GM23338 (cell line): ENCODE measurements around the gene RPS6KA5. TPM values are rescaled to one million over a fixed set of nuclear protein-coding genes. Genes with fewer than 3 reads are reported as not detected.

Experiments used
- ATAC-seq: fragments of 200-7000 bp; cut with Tn5 transposase; 3 replicates; pipeline ENCODE4 v1.9.1; 2020
- DNase-seq: peaks from one replicate; pipeline ENCODE4 v3.0.0-alpha.2; 2015; ENCODE audit warnings: low spot score
- H2AFZ ChIP-seq: fragments of 200-600 bp; sonication (generic); 2 replicates; pipeline ENCODE4 v1.8.0; 2016; ENCODE audit warnings: antibody characterized with exemption, mild to moderate bottlenecking, moderate library complexity
- H3F3A ChIP-seq: fragments of 200-600 bp; sonication (generic); replicated peaks from 2 replicates; pipeline ENCODE4 v1.8.0; 2017; ENCODE audit warnings: antibody characterized with exemption, mixed run types, low read depth
- H3K27ac ChIP-seq: fragments of 200-600 bp; sonication (generic); 2 replicates; pipeline ENCODE4 v1.6.1; 2016; ENCODE audit warnings: low read depth
- H3K27me3 ChIP-seq: fragments of 200-600 bp; sonication (generic); 2 replicates; pipeline ENCODE4 v1.8.0; 2016; ENCODE audit warnings: mild to moderate bottlenecking, mixed run types, moderate library complexity; ENCODE audit not compliant: insufficient read depth
- H3K36me3 ChIP-seq: fragments of 200-600 bp; sonication (generic); 2 replicates; pipeline ENCODE4 v1.8.0; 2016; ENCODE audit warnings: mild to moderate bottlenecking; ENCODE audit not compliant: insufficient read depth
- H3K4me1 ChIP-seq: fragments of 200-600 bp; sonication (generic); 2 replicates; pipeline ENCODE4 v1.8.0; 2016; ENCODE audit warnings: mild to moderate bottlenecking, moderate library complexity; ENCODE audit not compliant: insufficient read depth
- H3K4me2 ChIP-seq: fragments of 200-600 bp; sonication (generic); 2 replicates; pipeline ENCODE4 v1.7.1; 2017; ENCODE audit warnings: mixed run types
- H3K4me3 ChIP-seq: fragments of 200-600 bp; sonication (generic); 2 replicates; pipeline ENCODE4 v1.6.1; 2016; ENCODE audit warnings: mixed run types
- H3K79me2 ChIP-seq: fragments of 200-600 bp; sonication (generic); replicated peaks from 2 replicates; pipeline ENCODE4 v1.8.0; 2017; ENCODE audit warnings: mild to moderate bottlenecking; ENCODE audit not compliant: insufficient read depth
- H3K9me2 ChIP-seq: fragments of 200-600 bp; sonication (generic); 2 replicates; pipeline ENCODE4 v1.8.0; 2017; ENCODE audit not compliant: insufficient read depth
- H4K20me1 ChIP-seq: fragments of 200-600 bp; sonication (generic); replicated peaks from 2 replicates; pipeline ENCODE4 v1.8.0; 2017; ENCODE audit warnings: mild to moderate bottlenecking; ENCODE audit not compliant: insufficient read depth
- H3K27ac Mint-ChIP-seq: 2 replicates; pipeline ENCODE4 v1.8.0; 2020; ENCODE audit warnings: inconsistent platforms, mild to moderate bottlenecking, moderate library complexity, mixed read lengths
- H3K27me3 Mint-ChIP-seq: 3 replicates; pipeline ENCODE4 v1.8.0; 2022; ENCODE audit warnings: low read depth, mild to moderate bottlenecking, moderate library complexity, mixed read lengths, inconsistent platforms; ENCODE audit not compliant: insufficient read depth, poor library complexity
- H3K36me3 Mint-ChIP-seq: 3 replicates; pipeline ENCODE4 v1.8.0; 2021; ENCODE audit warnings: low read depth, mild to moderate bottlenecking, inconsistent platforms, moderate library complexity, mixed read lengths
- H3K4me1 Mint-ChIP-seq: 3 replicates; pipeline ENCODE4 v1.8.0; 2020; ENCODE audit warnings: mild to moderate bottlenecking, inconsistent platforms, mixed read lengths
- H3K4me3 Mint-ChIP-seq: 3 replicates; pipeline ENCODE4 v1.8.0; 2021; ENCODE audit warnings: moderate library complexity, mild to moderate bottlenecking, inconsistent platforms, mixed read lengths
- H3K9me3 Mint-ChIP-seq: 3 replicates; pipeline ENCODE4 v1.8.0; 2020; ENCODE audit warnings: moderate library complexity, mild to moderate bottlenecking, inconsistent platforms, mixed read lengths
- CREB1 ChIP-seq: fragments of 250-450 bp; sonication (Bioruptor Pico); IDR thresholded peaks from 2 replicates; pipeline ENCODE4 v1.5.0; 2020; ENCODE audit warnings: low read depth, mild to moderate bottlenecking, moderate library complexity
- CTCF ChIP-seq, 2 experiments: fragments of 200-600 bp in 1 of 2; sonication (generic) in 1 of 2; conservative IDR thresholded peaks; 2 replicates each; pipeline versions ENCODE4 v1.5.1 to v1.6.1; 2016 to 2017; ENCODE audit warnings: antibody characterized with exemption in 2 of 2, low read depth in 2 of 2, mild to moderate bottlenecking in 2 of 2, moderate library complexity in 1 of 2
- ETS1 ChIP-seq: IDR thresholded peaks from 2 replicates; pipeline ENCODE4 v1.6.1; 2016; ENCODE audit warnings: antibody characterized with exemption
- EZH2 ChIP-seq: fragments of 200-600 bp; sonication (generic); IDR thresholded peaks from one replicate; pipeline ENCODE4 v1.8.0; 2017; ENCODE audit warnings: antibody characterized with exemption, mild to moderate bottlenecking, low read depth; ENCODE audit not compliant: unreplicated experiment
- EZH2phosphoT487 ChIP-seq: fragments of 200-600 bp; sonication (generic); IDR thresholded peaks from one replicate; pipeline ENCODE4 v1.8.1; 2018; ENCODE audit warnings: antibody characterized with exemption; ENCODE audit not compliant: unreplicated experiment
- JUNB ChIP-seq: IDR thresholded peaks from one replicate; pipeline ENCODE4 v1.6.1; 2016; ENCODE audit warnings: antibody characterized with exemption; ENCODE audit not compliant: unreplicated experiment
- NANOG ChIP-seq: IDR thresholded peaks from 2 replicates; pipeline ENCODE4 v1.6.1; 2016; ENCODE audit warnings: antibody characterized with exemption, borderline replicate concordance
- POLR2AphosphoS5 ChIP-seq: IDR thresholded peaks from 2 replicates; pipeline ENCODE4 v1.6.1; 2016; ENCODE audit warnings: antibody characterized with exemption, low read depth
- STAT1 ChIP-seq: IDR thresholded peaks from one replicate; pipeline ENCODE4 v1.6.1; 2016; ENCODE audit warnings: antibody characterized with exemption; ENCODE audit not compliant: unreplicated experiment
- ZNF114 ChIP-seq: fragments of 250-450 bp; sonication (Bioruptor Pico); IDR thresholded peaks from 2 replicates; pipeline ENCODE4 v1.5.0; 2020; ENCODE audit warnings: mild to moderate bottlenecking, moderate library complexity
- ZNF331 ChIP-seq: fragments of 250-450 bp; sonication (Bioruptor Pico); IDR thresholded peaks from 2 replicates; pipeline ENCODE4 v1.5.0; 2020; ENCODE audit warnings: low read depth, mild to moderate bottlenecking, moderate library complexity
- polyA plus RNA-seq: library from polyadenylated mRNA; unstranded; fragments of >200 nt; fragmentation: Nextera tagmentation; extraction: Ambion mirVana; gene quantifications from 2 replicates; pipeline ENCODE4 v1.2.1, GENCODE V29; 2016
- total RNA-seq: library from RNA; depleted of rRNA; stranded (reverse); fragments of >200 nt; shearing (Covaris generic); gene quantifications from 2 replicates; pipeline ENCODE4 v1.2.3, GENCODE V29; 2014
- TF ChIP-seq, protein P1 (sequence below): IDR thresholded peaks from one replicate; pipeline ENCODE4 v1.6.1; 2018; ENCODE audit warnings: antibody characterized with exemption; ENCODE audit not compliant: unreplicated experiment
- TF ChIP-seq, protein P2 (sequence below): fragments of 250-450 bp; sonication (Bioruptor Pico); IDR thresholded peaks from 2 replicates; pipeline ENCODE4 v1.5.0; 2020; ENCODE audit warnings: mild to moderate bottlenecking, moderate library complexity

The RPS6KA5 gene
- total and polyA plus RNA-seq, 2 experiments from 2014 or later: 2.1 to 2.4 TPM

DNA sequence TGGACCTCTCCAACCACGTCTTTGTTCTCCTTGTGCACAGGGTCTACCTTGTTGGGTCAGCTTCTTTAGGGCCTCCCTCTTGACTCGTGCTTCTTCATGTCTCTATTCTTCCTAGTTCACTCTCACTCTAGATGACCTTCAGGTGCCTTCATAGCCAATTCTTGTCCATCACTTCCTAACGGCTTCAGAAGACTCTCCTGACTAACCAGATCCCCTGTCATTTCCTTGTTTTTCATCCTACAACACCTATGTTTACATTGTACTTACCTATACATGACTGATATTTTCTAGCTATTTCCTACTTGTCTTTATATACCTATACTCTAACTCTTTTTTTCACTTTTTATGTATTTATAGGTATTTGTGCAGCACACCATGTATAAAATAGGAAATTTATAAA lies 117.1 kb downstream of the RPS6KA5 start:
- Mint-ChIP-seq H3K4me3 (no peak overlapping the region), H3K36me3 (peaks cover 27% of the 10 kb centered on the region), H3K27ac (no peak overlapping the region), H3K9me3 (peaks cover 21% of the 10 kb centered on the region), H3K4me1 (no peaks in the 10 kb centered on the region), H3K27me3 (no peaks in the 10 kb centered on the region)
- Histone ChIP-seq H3K9me2 (no peaks in the 10 kb centered on the region), H3K36me3 (no peaks in the 10 kb centered on the region; the same call in 1 of the 2 replicates), H3K27me3 (no peaks in the 10 kb centered on the region), H3K4me2 (no peak overlapping the region), H3F3A (no peaks in the 10 kb centered on the region), H3K27ac (no peak overlapping the region), H2AFZ (no peak overlapping the region), H3K79me2 (no peaks in the 10 kb centered on the region), H3K4me1 (no peaks in the 10 kb centered on the region), H3K4me3 (no peak overlapping the region), H4K20me1 (no peaks in the 10 kb centered on the region)
- no peak for ATAC-seq
- TF ChIP-seq EZH2phosphoT487: no peak
- TF ChIP-seq CTCF (conservative IDR thresholded peaks at IDR 0.05; ENCODE audit: low read depth in 2 of 2): no peak
- TF ChIP-seq POLR2AphosphoS5: no peak
- TF ChIP-seq JUNB: no peak
- no peak for TF ChIP-seq ETS1
- TF ChIP-seq, protein P1, sequence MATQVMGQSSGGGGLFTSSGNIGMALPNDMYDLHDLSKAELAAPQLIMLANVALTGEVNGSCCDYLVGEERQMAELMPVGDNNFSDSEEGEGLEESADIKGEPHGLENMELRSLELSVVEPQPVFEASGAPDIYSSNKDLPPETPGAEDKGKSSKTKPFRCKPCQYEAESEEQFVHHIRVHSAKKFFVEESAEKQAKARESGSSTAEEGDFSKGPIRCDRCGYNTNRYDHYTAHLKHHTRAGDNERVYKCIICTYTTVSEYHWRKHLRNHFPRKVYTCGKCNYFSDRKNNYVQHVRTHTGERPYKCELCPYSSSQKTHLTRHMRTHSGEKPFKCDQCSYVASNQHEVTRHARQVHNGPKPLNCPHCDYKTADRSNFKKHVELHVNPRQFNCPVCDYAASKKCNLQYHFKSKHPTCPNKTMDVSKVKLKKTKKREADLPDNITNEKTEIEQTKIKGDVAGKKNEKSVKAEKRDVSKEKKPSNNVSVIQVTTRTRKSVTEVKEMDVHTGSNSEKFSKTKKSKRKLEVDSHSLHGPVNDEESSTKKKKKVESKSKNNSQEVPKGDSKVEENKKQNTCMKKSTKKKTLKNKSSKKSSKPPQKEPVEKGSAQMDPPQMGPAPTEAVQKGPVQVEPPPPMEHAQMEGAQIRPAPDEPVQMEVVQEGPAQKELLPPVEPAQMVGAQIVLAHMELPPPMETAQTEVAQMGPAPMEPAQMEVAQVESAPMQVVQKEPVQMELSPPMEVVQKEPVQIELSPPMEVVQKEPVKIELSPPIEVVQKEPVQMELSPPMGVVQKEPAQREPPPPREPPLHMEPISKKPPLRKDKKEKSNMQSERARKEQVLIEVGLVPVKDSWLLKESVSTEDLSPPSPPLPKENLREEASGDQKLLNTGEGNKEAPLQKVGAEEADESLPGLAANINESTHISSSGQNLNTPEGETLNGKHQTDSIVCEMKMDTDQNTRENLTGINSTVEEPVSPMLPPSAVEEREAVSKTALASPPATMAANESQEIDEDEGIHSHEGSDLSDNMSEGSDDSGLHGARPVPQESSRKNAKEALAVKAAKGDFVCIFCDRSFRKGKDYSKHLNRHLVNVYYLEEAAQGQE: no peak
- TF ChIP-seq, protein P2, sequence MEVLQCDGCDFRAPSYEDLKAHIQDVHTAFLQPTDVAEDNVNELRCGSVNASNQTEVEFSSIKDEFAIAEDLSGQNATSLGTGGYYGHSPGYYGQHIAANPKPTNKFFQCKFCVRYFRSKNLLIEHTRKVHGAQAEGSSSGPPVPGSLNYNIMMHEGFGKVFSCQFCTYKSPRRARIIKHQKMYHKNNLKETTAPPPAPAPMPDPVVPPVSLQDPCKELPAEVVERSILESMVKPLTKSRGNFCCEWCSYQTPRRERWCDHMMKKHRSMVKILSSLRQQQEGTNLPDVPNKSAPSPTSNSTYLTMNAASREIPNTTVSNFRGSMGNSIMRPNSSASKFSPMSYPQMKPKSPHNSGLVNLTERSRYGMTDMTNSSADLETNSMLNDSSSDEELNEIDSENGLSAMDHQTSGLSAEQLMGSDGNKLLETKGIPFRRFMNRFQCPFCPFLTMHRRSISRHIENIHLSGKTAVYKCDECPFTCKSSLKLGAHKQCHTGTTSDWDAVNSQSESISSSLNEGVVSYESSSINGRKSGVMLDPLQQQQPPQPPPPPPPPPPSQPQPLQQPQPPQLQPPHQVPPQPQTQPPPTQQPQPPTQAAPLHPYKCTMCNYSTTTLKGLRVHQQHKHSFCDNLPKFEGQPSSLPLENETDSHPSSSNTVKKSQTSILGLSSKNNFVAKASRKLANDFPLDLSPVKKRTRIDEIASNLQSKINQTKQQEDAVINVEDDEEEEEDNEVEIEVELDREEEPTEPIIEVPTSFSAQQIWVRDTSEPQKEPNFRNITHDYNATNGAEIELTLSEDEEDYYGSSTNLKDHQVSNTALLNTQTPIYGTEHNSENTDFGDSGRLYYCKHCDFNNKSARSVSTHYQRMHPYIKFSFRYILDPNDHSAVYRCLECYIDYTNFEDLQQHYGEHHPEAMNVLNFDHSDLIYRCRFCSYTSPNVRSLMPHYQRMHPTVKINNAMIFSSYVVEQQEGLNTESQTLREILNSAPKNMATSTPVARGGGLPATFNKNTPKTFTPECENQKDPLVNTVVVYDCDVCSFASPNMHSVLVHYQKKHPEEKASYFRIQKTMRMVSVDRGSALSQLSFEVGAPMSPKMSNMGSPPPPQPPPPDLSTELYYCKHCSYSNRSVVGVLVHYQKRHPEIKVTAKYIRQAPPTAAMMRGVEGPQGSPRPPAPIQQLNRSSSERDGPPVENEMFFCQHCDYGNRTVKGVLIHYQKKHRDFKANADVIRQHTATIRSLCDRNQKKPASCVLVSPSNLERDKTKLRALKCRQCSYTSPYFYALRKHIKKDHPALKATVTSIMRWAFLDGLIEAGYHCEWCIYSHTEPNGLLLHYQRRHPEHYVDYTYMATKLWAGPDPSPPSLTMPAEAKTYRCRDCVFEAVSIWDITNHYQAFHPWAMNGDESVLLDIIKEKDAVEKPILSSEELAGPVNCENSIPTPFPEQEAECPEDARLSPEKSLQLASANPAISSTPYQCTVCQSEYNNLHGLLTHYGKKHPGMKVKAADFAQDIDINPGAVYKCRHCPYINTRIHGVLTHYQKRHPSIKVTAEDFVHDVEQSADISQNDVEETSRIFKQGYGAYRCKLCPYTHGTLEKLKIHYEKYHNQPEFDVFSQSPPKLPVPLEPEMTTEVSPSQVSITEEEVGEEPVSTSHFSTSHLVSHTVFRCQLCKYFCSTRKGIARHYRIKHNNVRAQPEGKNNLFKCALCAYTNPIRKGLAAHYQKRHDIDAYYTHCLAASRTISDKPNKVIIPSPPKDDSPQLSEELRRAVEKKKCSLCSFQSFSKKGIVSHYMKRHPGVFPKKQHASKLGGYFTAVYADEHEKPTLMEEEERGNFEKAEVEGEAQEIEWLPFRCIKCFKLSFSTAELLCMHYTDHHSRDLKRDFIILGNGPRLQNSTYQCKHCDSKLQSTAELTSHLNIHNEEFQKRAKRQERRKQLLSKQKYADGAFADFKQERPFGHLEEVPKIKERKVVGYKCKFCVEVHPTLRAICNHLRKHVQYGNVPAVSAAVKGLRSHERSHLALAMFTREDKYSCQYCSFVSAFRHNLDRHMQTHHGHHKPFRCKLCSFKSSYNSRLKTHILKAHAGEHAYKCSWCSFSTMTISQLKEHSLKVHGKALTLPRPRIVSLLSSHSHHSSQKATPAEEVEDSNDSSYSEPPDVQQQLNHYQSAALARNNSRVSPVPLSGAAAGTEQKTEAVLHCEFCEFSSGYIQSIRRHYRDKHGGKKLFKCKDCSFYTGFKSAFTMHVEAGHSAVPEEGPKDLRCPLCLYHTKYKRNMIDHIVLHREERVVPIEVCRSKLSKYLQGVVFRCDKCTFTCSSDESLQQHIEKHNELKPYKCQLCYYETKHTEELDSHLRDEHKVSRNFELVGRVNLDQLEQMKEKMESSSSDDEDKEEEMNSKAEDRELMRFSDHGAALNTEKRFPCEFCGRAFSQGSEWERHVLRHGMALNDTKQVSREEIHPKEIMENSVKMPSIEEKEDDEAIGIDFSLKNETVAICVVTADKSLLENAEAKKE: no peak
- no peak for TF ChIP-seq ZNF331
- no peak for TF ChIP-seq CREB1 (CRISPR knock-in tag)
- TF ChIP-seq ZNF114 (CRISPR knock-in tag): no peak
- no peak for TF ChIP-seq STAT1
- no peak for TF ChIP-seq NANOG
- TF ChIP-seq EZH2: no peak
- no peak for DNase-seq
